GM23248 (cell line): ENCODE measurements around the gene IL26. TPM values are rescaled to one million over a fixed set of nuclear protein-coding genes. Genes with fewer than 3 reads are reported as not detected.
A peak's percentile ranks its signal among the peaks of the same experiment; 100 is the strongest.

ENCODE experiments used
- DNase-seq: peaks from one replicate; pipeline ENCODE4 v3.0.0-alpha.2; 2015
- H2AFZ ChIP-seq: fragments of 200-600 bp; sonication (generic); 2 replicates; pipeline ENCODE4 v1.6.1; 2016; ENCODE audit warnings: antibody characterized with exemption
- H3F3A ChIP-seq: fragments of 200-600 bp; sonication (generic); 2 replicates; pipeline ENCODE4 v1.6.1; 2016; ENCODE audit warnings: mild to moderate bottlenecking, antibody characterized with exemption, mixed run types; ENCODE audit not compliant: insufficient read depth
- H3K27ac ChIP-seq: fragments of 200-600 bp; sonication (generic); 2 replicates; pipeline ENCODE4 v1.5.1; 2016; ENCODE audit warnings: mild to moderate bottlenecking
- H3K27me3 ChIP-seq: fragments of 200-600 bp; sonication (generic); replicated peaks from 2 replicates; pipeline ENCODE4 v1.6.1; 2016; ENCODE audit warnings: mild to moderate bottlenecking; ENCODE audit not compliant: insufficient read depth
- H3K36me3 ChIP-seq: fragments of 200-600 bp; sonication (generic); 2 replicates; pipeline ENCODE4 v1.6.1; 2016; ENCODE audit warnings: low read depth, mild to moderate bottlenecking
- H3K4me1 ChIP-seq: fragments of 200-600 bp; sonication (generic); 2 replicates; pipeline ENCODE4 v1.6.1; 2016; ENCODE audit warnings: mild to moderate bottlenecking; ENCODE audit not compliant: insufficient read depth
- H3K4me2 ChIP-seq: fragments of 200-600 bp; sonication (generic); one replicate; pipeline ENCODE4 v1.6.1; 2016; ENCODE audit warnings: mild to moderate bottlenecking; ENCODE audit not compliant: unreplicated experiment
- H3K4me3 ChIP-seq: fragments of 200-600 bp; sonication (generic); 2 replicates; pipeline ENCODE4 v1.5.1; 2016; ENCODE audit warnings: mild to moderate bottlenecking
- H3K79me2 ChIP-seq: fragments of 200-600 bp; sonication (generic); 2 replicates; pipeline ENCODE4 v1.6.1; 2016; ENCODE audit warnings: mild to moderate bottlenecking; ENCODE audit not compliant: insufficient read depth
- H3K9ac ChIP-seq: fragments of 200-600 bp; sonication (generic); 2 replicates; pipeline ENCODE4 v1.6.1; 2016; ENCODE audit warnings: mild to moderate bottlenecking
- H3K9me2 ChIP-seq: fragments of 200-600 bp; sonication (generic); 2 replicates; pipeline ENCODE4 v1.6.1; 2016; ENCODE audit warnings: mixed run types, mild to moderate bottlenecking, moderate library complexity; ENCODE audit not compliant: insufficient read depth
- H3K9me3 ChIP-seq: fragments of 200-600 bp; sonication (generic); one replicate; pipeline ENCODE4 v1.6.1; 2017; ENCODE audit warnings: low read depth
- H4K20me1 ChIP-seq: fragments of 200-600 bp; sonication (generic); 2 replicates; pipeline ENCODE4 v1.6.0; 2016; ENCODE audit not compliant: insufficient read depth
- EZH2 ChIP-seq: fragments of 200-600 bp; sonication (generic); IDR thresholded peaks from 2 replicates; pipeline ENCODE4 v1.6.1; 2018; ENCODE audit warnings: antibody characterized with exemption, mild to moderate bottlenecking; ENCODE audit not compliant: insufficient read depth, poor library complexity, severe bottlenecking
- EZH2phosphoT487 ChIP-seq: fragments of 200-600 bp; sonication (generic); IDR thresholded peaks from 2 replicates; pipeline ENCODE4 v1.6.1; 2018; ENCODE audit warnings: antibody characterized with exemption, moderate library complexity, mild to moderate bottlenecking, low read depth; ENCODE audit not compliant: insufficient read depth
- WGBS, 2 experiments: methylation state at CpG; one replicate each; pipeline ENCODE4 v1.1.6; 2015 to 2017; ENCODE audit warnings: low lambda C conversion rate in 2 of 2, low coverage in 1 of 2; ENCODE audit errors: missing lambda C conversion rate in 2 of 2; 5-methylcytosine and 5-hydroxymethylcytosine counted together
- in situ Hi-C: fragments of 300-500 bp; cut with MboI; formaldehyde crosslinking; loops from 2 replicates; pipeline ENCODE4 v1.15.0; 2020
- polyA plus RNA-seq: library from polyadenylated mRNA; unstranded; fragments of >200 nt; fragmentation: Nextera tagmentation; extraction: Ambion mirVana; gene quantifications from 2 replicates; pipeline ENCODE4 v1.2.1, GENCODE V29; 2016
- total RNA-seq: library from RNA; depleted of rRNA; stranded (reverse); fragments of >200 nt; shearing (Covaris generic); gene quantifications from 2 replicates; pipeline ENCODE4 v1.2.3, GENCODE V29; 2014

The IL26 gene
- total and polyA plus RNA-seq, 2 experiments from 2014 or later, result not detected

DNA sequence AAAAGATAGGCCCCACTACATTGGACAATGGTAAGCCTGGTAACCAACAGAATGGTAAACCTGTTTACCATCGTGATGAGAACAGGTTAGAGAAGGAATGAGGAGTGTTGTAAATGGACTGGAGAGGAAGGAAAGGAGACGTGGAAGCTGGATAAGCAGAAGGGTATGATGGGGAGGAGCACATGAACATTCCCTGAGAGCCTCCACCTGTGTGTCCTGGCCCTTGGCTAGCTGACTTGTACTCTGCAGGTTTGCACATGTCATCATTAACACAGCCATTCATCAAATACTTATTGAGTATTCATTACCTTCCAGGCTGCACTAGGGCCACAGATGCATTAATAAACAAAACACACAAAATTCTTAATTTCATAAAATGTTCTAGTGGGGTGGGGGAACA, 4.3 kb upstream of the IL26 start:
- Histone ChIP-seq H3K4me2 (no peak overlapping the region), H3K4me1 (peaks cover 6% of the 10 kb centered on the region), H4K20me1 (no peaks in the 10 kb centered on the region), H3K36me3 (no peaks in the 10 kb centered on the region), H3K9me2 (no peaks in the 10 kb centered on the region), H2AFZ (no peak overlapping the region), H3K9ac (no peak overlapping the region), H3K9me3 (no peaks in the 10 kb centered on the region), H3K4me3 (no peak overlapping the region), H3F3A (0 out of 2 replicates have a peak, but pooled peaks cover 7% of the 10 kb centered on the region), H3K79me2 (no peaks in the 10 kb centered on the region), H3K27ac (no peak overlapping the region), H3K27me3 (no peaks in the 10 kb centered on the region)
- in situ Hi-C loops, result loop anchor here (5.0 kb wide), 1 partner anchor 82 kb away; no protein-coding TSS in a partner anchor
- 47 to 53% methylated on average over 2 of the region's 2 CpGs for WGBS, 2 experiments
- DNase-seq, result no peak
- no peak for TF ChIP-seq EZH2phosphoT487
- TF ChIP-seq EZH2, result no peak

- Histone ChIP-seq H3K9me3 (no peaks in the 10 kb centered on the region), H3K4me2 (no peak overlapping the region), H4K20me1 (no peaks in the 10 kb centered on the region), H3K36me3 (no peaks in the 10 kb centered on the region), H2AFZ (no peak overlapping the region), H3K27me3 (no peaks in the 10 kb centered on the region), H3K4me1 (peaks cover 18% of the 10 kb centered on the region), H3K9ac (no peak overlapping the region), H3K79me2 (no peaks in the 10 kb centered on the region), H3F3A (0 out of 2 replicates have a peak, but pooled peaks cover 13% of the 10 kb centered on the region), H3K27ac (no peak overlapping the region), H3K9me2 (no peaks in the 10 kb centered on the region), H3K4me3 (no peak overlapping the region)
- TF ChIP-seq EZH2phosphoT487, result no peak
- WGBS, 2 experiments, result 72 to 79% methylated on average over 3 of the region's 3 CpGs
- DNase-seq, result no peak
- in situ Hi-C loops, result no loop called here
Observed at GRCh38 chr12:68227356-68227755, 1.7 kb upstream of the IL26 start.

GRCh38 chr12:68224613-68225285, 861 bp downstream of the IL26 start:
- no peaks in the 10 kb centered on the region for H3K27me3 ChIP-seq
- H3K9ac ChIP-seq, result peak overlapping the region; percentile 43; the same call in 1 of the 2 replicates
- no peaks in the 10 kb centered on the region for H4K20me1 ChIP-seq
- H3K9me3 ChIP-seq, result no peaks in the 10 kb centered on the region
- peak overlapping the region; percentile 52 for H3K27ac ChIP-seq
- H3F3A ChIP-seq, result 0 out of 2 replicates have a peak, but pooled peaks cover 13% of the 10 kb centered on the region
- in situ Hi-C loops, result no loop called here
- H3K4me2 ChIP-seq, result peak overlapping the region; percentile 66
- peaks cover 18% of the 10 kb centered on the region for H3K4me1 ChIP-seq
- H3K9me2 ChIP-seq, result no peaks in the 10 kb centered on the region
- TF ChIP-seq EZH2phosphoT487, result no peak
- TF ChIP-seq EZH2, result no peak
- no peaks in the 10 kb centered on the region for H3K79me2 ChIP-seq
- H2AFZ ChIP-seq, result no peak overlapping the region
- no peak overlapping the region for H3K4me3 ChIP-seq
- peak; percentile 89 for DNase-seq
- WGBS, 2 experiments, result 47% methylated on average over 3 of the region's 3 CpGs
- H3K36me3 ChIP-seq, result no peaks in the 10 kb centered on the region

DNA sequence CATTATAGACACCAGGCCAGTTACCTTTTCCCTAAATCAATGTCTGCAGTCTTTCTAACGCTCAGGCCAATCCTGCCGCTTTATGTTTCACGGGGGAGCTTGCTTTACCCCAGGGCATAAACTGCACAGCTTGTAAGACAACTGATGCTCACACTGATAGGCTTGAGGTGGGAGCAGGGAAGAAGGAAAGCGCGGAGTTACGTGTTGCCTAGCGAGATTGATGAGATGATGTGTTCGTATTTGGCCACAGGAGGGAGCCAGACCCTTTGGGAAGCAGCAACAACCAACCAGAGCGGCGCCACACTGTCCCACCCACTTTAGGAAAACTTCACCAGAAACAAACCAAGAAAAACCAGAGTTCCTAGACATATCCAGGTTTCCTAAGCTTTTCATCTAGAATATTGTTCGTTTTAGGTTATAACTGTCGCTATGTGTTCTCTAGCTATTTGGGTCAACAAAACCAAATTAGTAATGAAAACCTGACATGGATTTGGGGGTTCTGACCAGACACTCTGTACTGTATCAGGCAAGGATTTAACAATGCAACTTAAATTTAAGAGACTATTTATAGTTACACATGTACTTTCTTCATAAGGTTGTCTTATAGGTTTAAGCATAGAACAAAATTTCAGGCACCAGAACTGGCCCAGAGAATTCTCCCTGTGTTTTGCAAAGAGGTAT, 2.4 kb downstream of the IL26 start:
- Histone ChIP-seq H2AFZ (peak overlapping the region; percentile 81), H4K20me1 (no peaks in the 10 kb centered on the region), H3K36me3 (no peaks in the 10 kb centered on the region), H3K4me1 (peaks cover 18% of the 10 kb centered on the region), H3K4me2 (peak overlapping the region; percentile 77), H3K9ac (peak overlapping the region; percentile 21), H3F3A (0 out of 2 replicates have a peak, but pooled peaks cover 13% of the 10 kb centered on the region), H3K27ac (no peak overlapping the region), H3K4me3 (peak overlapping the region; percentile 52; the same call in 1 of the 2 replicates), H3K9me2 (no peaks in the 10 kb centered on the region), H3K79me2 (no peaks in the 10 kb centered on the region), H3K27me3 (no peaks in the 10 kb centered on the region), H3K9me3 (no peaks in the 10 kb centered on the region)
- TF ChIP-seq EZH2, result no peak
- TF ChIP-seq EZH2phosphoT487, result no peak
- in situ Hi-C loops, result no loop called here
- peak; percentile 92 for DNase-seq
- 0 to 2% methylated on average over 12 of the region's 12 CpGs for WGBS, 2 experiments
